SK-N-SH (cell line): Measurements from ENCODE around the gene CNDP2.

Experiments used
- CTCF ChIP-seq: fragments of 200-600 bp; sonication (generic); IDR thresholded peaks from 2 replicates; pipeline ENCODE4 v1.6.1; 2017; ENCODE audit warnings: antibody characterized with exemption, mild to moderate bottlenecking, moderate library complexity
- EP300 ChIP-seq, 2 experiments: IDR thresholded peaks; 2 replicates each; pipeline versions ENCODE4 v1.4.0 to v1.6.1; 2012; ENCODE audit warnings: borderline replicate concordance in 1 of 2, low read depth in 1 of 2, low read length in 1 of 2
- EZH2phosphoT487 ChIP-seq: fragments of 200-600 bp; sonication (generic); IDR thresholded peaks from 2 replicates; pipeline ENCODE4 v1.6.1; 2017; ENCODE audit warnings: low read depth, mixed run types, mild to moderate bottlenecking, antibody characterized with exemption, moderate library complexity, borderline replicate concordance
- FOXM1 ChIP-seq: IDR thresholded peaks from 2 replicates; pipeline ENCODE4 v1.4.0; 2012; ENCODE audit warnings: low read depth, mild to moderate bottlenecking
- JUND ChIP-seq: IDR thresholded peaks from 2 replicates; pipeline ENCODE4 v1.4.0; 2012
- MXI1 ChIP-seq: IDR thresholded peaks from 2 replicates; pipeline ENCODE4 v1.6.1; 2012; ENCODE audit warnings: mild to moderate bottlenecking, low read depth, low read length, improper control_type of control experiment
- POLR2AphosphoS5 ChIP-seq: IDR thresholded peaks from 2 replicates; pipeline ENCODE4 v1.6.1; 2012; ENCODE audit warnings: low read depth, low read length
- RCOR1 ChIP-seq: fragments of 150-350 bp; IDR thresholded peaks from 2 replicates; pipeline ENCODE4 v1.6.1; 2017; ENCODE audit warnings: antibody characterized with exemption, low read length
- TAF1 ChIP-seq: IDR thresholded peaks from 2 replicates; pipeline ENCODE4 v1.6.1; 2012; ENCODE audit warnings: low read depth, mild to moderate bottlenecking, low read length, moderate library complexity, borderline replicate concordance
- TCF12 ChIP-seq: IDR thresholded peaks from 2 replicates; pipeline ENCODE4 v1.4.0; 2012
- YY1 ChIP-seq: IDR thresholded peaks from 2 replicates; pipeline ENCODE4 v1.4.0; 2012; ENCODE audit warnings: low read depth, mild to moderate bottlenecking
- TF ChIP-seq, protein P1 (sequence below): IDR thresholded peaks from 2 replicates; pipeline ENCODE4; 2012

DNA sequence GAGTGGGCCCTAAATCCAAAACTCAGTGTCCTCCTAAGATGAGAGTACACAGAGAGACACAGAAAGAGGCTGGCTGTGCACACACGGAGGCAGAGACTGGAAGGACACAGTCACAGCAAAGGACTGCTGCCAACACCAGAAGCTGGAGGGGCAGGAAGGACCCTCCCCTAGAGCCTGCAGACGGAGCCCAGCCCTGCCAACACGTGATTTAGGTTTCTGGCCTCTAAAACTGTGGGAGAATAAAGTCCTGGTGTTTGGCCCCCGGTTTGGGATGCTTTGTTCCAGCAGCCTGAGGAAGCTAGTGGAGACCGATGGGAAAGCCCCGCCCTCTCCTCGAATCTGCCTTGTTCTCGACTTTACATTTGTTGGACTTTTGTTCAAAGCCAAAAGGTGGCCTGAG, 48.7 kb downstream of the CNDP2 start:
- TF ChIP-seq CTCF (no peak), POLR2AphosphoS5 (no peak), JUND (no peak), TCF12 (no peak), TAF1 (no peak), FOXM1 (no peak), EZH2phosphoT487 (no peak), RCOR1 (no peak), MXI1 (no peak), YY1 (no peak), EP300 (IDR thresholded peaks at IDR 0.05; ENCODE audit: borderline replicate concordance in 1 of 2, low read depth in 1 of 2, low read length in 1 of 2) (no peak)
- TF ChIP-seq, protein P1, sequence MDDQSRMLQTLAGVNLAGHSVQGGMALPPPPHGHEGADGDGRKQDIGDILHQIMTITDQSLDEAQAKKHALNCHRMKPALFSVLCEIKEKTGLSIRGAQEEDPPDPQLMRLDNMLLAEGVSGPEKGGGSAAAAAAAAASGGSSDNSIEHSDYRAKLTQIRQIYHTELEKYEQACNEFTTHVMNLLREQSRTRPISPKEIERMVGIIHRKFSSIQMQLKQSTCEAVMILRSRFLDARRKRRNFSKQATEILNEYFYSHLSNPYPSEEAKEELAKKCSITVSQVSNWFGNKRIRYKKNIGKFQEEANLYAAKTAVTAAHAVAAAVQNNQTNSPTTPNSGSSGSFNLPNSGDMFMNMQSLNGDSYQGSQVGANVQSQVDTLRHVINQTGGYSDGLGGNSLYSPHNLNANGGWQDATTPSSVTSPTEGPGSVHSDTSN = no peak
